Testis (tissue), 3 donors: ENCODE data around the gene GATB. TPM values are rescaled to one million over a fixed set of nuclear protein-coding genes. Genes with fewer than 3 reads are reported as not detected.

ENCODE experiments used
- DNase-seq: peaks from one replicate; pipeline ENCODE4 v3.0.0-alpha.2; 2019
- H3K27ac ChIP-seq, 2 donors: fragments of 200-600 bp; sonication (generic); one replicate each; pipeline ENCODE4 v1.5.1; 2019
- H3K27me3 ChIP-seq: fragments of 200-600 bp; sonication (generic); one replicate; pipeline ENCODE4 v1.5.1; 2019
- H3K36me3 ChIP-seq: fragments of 200-600 bp; sonication (generic); one replicate; pipeline ENCODE4 v1.5.1; 2017; ENCODE audit warnings: low read depth; ENCODE audit errors: missing control alignments
- H3K4me1 ChIP-seq: fragments of 200-600 bp; sonication (generic); one replicate; pipeline ENCODE4 v1.5.1; 2019
- H3K4me3 ChIP-seq, 2 donors: fragments of 200-600 bp; sonication (generic); one replicate each; pipeline ENCODE4 v1.5.1; 2017 to 2019
- H3K9me3 ChIP-seq: fragments of 200-600 bp; sonication (generic); one replicate; pipeline ENCODE4 v1.5.1; 2017
- POLR2A ChIP-seq: fragments of 450-650 bp; IDR thresholded peaks from one replicate; pipeline ENCODE4 v1.6.1; 2017; ENCODE audit warnings: antibody characterized with exemption, mild to moderate bottlenecking, moderate library complexity
- WGBS, 2 donors: methylation state at CpG; one replicate each; pipeline ENCODE4 v1.1.5; 2018; 5-methylcytosine and 5-hydroxymethylcytosine counted together
- intact Hi-C: fragments of 100-400 bp; cut with DNase I; formaldehyde crosslinking; loops from one replicate; pipeline ENCODE4 v1.15.1; 2023; ENCODE audit warnings: low total_unique reads
- polyA plus RNA-seq: library from polyadenylated mRNA; stranded (reverse); fragments of 350-450 nt; fragmentation: Illumina TruSeq; extraction: RNeasy Lipid Tissue Mini Kit (QIAGEN cat#74804); gene quantifications from one replicate; pipeline ENCODE4 v1.2.3, GENCODE V29; 2014; ENCODE audit warnings: low read depth, low replicate concordance; ENCODE audit not compliant: insufficient read depth
- total RNA-seq, 2 donors: library from RNA; depleted of rRNA; stranded (reverse); fragments of >200 nt; gene quantifications; one replicate each; pipeline ENCODE4 v1.2.3, GENCODE V29; 2016
- TF ChIP-seq, protein P1 (sequence below), 3 experiments: fragments of 450-650 bp in 2 of 3; fragments of 200-600 bp in 1 of 3; sonication (generic) in 1 of 3; IDR thresholded peaks; one replicate each; pipeline ENCODE4 v1.5.1; 2016 to 2019; ENCODE audit warnings: antibody characterized with exemption in 3 of 3, mild to moderate bottlenecking in 2 of 3, moderate library complexity in 1 of 3

The GATB gene
- total and polyA plus RNA-seq, 3 donors from 2014 or later, result 21.9 to 49.4 (median 44.7) TPM

DNA sequence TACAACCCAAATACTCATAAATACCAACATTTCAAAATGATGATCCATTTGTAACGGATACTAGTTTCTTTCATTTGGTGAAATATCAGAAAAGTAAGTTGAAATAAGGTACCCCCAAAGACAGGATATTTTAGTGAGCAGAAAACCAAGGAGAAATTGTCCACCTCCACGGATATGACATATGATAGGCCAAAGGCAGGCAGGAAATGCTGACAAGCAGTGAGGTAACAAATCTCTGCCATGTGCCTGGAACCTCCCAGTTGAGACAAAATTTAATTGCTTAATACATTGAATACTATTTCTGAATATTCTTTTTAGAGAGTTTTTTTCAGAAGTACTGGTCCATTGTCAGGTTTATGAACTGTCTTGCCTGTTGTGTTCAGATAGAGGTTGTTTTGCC lies 118.8 kb downstream of the GATB start:
- no peaks in the 10 kb centered on the region for H3K36me3 ChIP-seq
- H3K4me3 ChIP-seq, result no peak overlapping the region
- no peaks in the 10 kb centered on the region for H3K4me1 ChIP-seq
- no peaks in the 10 kb centered on the region for H3K27me3 ChIP-seq
- intact Hi-C loops, result no loop called here
- DNase-seq, result no peak
- no peak overlapping the region for H3K27ac ChIP-seq
- no peaks in the 10 kb centered on the region for H3K9me3 ChIP-seq
- whole genome bisulfite sequencing, 2 donors, result 85 to 89% methylated on average over 2 of the region's 2 CpGs
- no peak for TF ChIP-seq POLR2A
- TF ChIP-seq, protein P1, sequence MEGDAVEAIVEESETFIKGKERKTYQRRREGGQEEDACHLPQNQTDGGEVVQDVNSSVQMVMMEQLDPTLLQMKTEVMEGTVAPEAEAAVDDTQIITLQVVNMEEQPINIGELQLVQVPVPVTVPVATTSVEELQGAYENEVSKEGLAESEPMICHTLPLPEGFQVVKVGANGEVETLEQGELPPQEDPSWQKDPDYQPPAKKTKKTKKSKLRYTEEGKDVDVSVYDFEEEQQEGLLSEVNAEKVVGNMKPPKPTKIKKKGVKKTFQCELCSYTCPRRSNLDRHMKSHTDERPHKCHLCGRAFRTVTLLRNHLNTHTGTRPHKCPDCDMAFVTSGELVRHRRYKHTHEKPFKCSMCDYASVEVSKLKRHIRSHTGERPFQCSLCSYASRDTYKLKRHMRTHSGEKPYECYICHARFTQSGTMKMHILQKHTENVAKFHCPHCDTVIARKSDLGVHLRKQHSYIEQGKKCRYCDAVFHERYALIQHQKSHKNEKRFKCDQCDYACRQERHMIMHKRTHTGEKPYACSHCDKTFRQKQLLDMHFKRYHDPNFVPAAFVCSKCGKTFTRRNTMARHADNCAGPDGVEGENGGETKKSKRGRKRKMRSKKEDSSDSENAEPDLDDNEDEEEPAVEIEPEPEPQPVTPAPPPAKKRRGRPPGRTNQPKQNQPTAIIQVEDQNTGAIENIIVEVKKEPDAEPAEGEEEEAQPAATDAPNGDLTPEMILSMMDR (IDR thresholded peaks at IDR 0.05), result no peak

DNA sequence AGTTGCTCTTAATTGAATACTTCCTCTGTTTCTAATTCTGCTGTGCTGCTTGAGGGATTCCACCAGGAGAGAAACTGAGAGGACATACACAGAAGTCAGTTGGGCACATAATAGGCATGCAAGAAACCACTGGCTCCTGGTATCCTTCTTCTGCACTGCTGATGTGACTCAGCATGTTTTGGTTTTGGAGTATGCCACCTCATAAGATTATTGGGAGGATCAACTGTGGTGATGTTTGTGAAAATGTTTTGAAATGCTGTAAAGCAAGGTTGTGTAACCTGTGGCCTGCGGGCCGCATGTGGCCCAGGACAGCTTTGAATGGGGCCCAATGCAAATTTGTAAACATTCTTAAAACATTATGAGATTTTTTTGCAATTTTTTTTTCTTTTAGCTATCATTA lies 119.6 kb downstream of the GATB start:
- no peaks in the 10 kb centered on the region for H3K36me3 ChIP-seq
- WGBS, 2 donors, result 92 to 95% methylated on average over 2 of the region's 2 CpGs
- intact Hi-C loops, result no loop called here
- no peaks in the 10 kb centered on the region for H3K9me3 ChIP-seq
- H3K27me3 ChIP-seq, result no peaks in the 10 kb centered on the region
- TF ChIP-seq, protein P1 (IDR thresholded peaks at IDR 0.05), result no peak
- TF ChIP-seq POLR2A, result no peak
- no peak overlapping the region for H3K4me3 ChIP-seq
- no peak overlapping the region for H3K27ac ChIP-seq
- H3K4me1 ChIP-seq, result no peaks in the 10 kb centered on the region
- no peak for DNase-seq

DNA sequence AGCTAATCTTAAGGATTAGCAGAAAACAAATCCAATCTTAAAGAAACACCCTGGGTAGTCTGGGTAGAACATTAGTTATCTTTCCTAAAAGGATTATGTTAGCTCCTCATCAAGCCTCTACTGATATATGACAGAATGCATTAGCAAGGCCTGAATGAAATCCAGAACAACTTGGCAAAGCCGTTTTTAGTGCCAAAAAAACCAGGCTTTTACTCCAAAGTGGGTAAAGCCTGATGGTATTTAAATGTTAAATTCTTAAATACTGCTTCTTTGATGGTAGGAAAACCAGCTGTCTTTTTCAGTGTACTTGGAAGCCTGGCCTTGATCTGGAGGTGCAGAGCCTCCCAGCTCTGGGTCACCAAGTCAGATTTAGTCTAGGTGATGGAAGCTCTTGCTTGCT lies 120.4 kb downstream of the GATB start:
- WGBS, 2 donors, result 81 to 93% methylated on average over 1 of the region's 1 CpG
- TF ChIP-seq, protein P1 (IDR thresholded peaks at IDR 0.05), result no peak
- no peak for TF ChIP-seq POLR2A
- no peaks in the 10 kb centered on the region for H3K4me1 ChIP-seq
- H3K27me3 ChIP-seq, result no peaks in the 10 kb centered on the region
- H3K27ac ChIP-seq, result no peak overlapping the region
- intact Hi-C loops, result no loop called here
- no peak overlapping the region for H3K4me3 ChIP-seq
- no peak for DNase-seq
- H3K36me3 ChIP-seq, result no peaks in the 10 kb centered on the region
- H3K9me3 ChIP-seq, result no peaks in the 10 kb centered on the region

DNA sequence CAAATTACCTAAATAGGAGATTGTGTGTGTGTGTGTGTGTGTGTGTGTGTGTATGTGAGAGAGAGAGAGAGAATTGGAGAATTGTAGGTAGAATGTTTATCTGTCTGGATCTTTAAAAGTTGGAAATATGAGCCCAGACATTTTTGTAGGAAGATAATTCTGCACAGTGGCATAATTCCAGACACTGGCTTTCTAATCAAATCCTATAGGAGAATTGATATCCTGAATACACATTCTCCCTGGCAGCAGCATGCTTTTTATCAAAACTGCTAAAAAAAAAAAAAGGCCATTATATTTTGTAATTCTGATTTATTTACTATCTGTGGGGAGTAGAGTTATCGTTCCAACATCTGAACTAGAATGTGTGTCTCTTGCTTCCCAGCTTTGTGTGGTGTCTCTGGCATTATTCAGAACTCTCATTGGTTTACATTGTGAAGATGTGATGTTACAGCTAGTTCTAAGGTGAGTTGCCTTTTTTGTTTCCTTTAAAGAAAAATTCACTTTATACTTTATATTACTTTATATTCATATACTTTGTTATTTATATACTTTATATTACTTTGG lies 122.4 kb downstream of the GATB start:
- intact Hi-C loops, result no loop called here
- no peak for TF ChIP-seq POLR2A
- TF ChIP-seq, protein P1 (IDR thresholded peaks at IDR 0.05), result no peak

DNA sequence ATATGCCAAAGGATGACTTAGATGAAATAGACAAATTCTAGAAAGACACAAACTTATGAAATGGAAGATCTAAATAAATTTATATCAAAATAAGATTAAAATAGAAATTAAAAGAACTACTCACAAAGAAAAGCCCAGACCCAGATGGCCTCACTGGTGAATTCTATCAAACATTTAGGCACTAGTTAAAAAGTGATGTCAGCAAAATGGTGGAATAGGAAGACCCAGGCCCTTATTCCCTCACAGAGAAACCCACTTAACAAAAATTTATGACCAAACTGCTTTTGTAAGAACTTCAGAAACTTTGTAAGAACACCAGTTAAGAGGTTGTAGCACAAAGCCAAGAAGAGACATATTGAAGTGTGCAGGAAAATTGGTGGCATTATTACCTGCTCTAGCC lies 129.5 kb downstream of the GATB start:
- no peak for DNase-seq
- Histone ChIP-seq H3K27me3 (no peaks in the 10 kb centered on the region), H3K36me3 (no peaks in the 10 kb centered on the region), H3K9me3 (no peaks in the 10 kb centered on the region), H3K4me3 (no peak overlapping the region), H3K4me1 (no peaks in the 10 kb centered on the region), H3K27ac (no peak overlapping the region)
- intact Hi-C loops, result no loop called here
- TF ChIP-seq, protein P1 (IDR thresholded peaks at IDR 0.05), result no peak
- no peak for TF ChIP-seq POLR2A

More for the DNA sequence above, 122.4 kb downstream of the GATB start:
- DNase-seq, result no peak
- H3K36me3 ChIP-seq, result no peaks in the 10 kb centered on the region
- H3K27ac ChIP-seq, result no peak overlapping the region
- H3K27me3 ChIP-seq, result no peaks in the 10 kb centered on the region
- WGBS, 2 donors, result 87 to 92% methylated on average over 1 of the region's 1 CpG
- no peaks in the 10 kb centered on the region for H3K4me1 ChIP-seq
- H3K9me3 ChIP-seq, result no peaks in the 10 kb centered on the region
- no peak overlapping the region for H3K4me3 ChIP-seq
